Fibroblast of mammary gland (primary cell): ENCODE results near the gene LIPG.
A peak's percentile ranks its signal among the peaks of the same experiment; 100 is the strongest.
"Not testable (repeated sequence)": the region's sequence is repeated elsewhere in the genome, so short reads cannot be mapped to it uniquely, and the experiment has no call there.

Experiments
- DNase-seq: peaks from one replicate; pipeline ENCODE4 v3.0.0-alpha.2; 2010; ENCODE audit warnings: low read depth
- H3K4me3 ChIP-seq: 2 replicates; pipeline ENCODE4 v1.5.1; 2011; ENCODE audit warnings: low read depth, mild to moderate bottlenecking, low read length, moderate library complexity; ENCODE audit not compliant: control insufficient read depth
- TF ChIP-seq, protein P1 (sequence below): conservative IDR thresholded peaks from 2 replicates; pipeline ENCODE4 v1.5.1; 2011; ENCODE audit warnings: low read depth, low read length, inconsistent platforms; ENCODE audit not compliant: control insufficient read depth, insufficient read depth

Gene LIPG

DNA sequence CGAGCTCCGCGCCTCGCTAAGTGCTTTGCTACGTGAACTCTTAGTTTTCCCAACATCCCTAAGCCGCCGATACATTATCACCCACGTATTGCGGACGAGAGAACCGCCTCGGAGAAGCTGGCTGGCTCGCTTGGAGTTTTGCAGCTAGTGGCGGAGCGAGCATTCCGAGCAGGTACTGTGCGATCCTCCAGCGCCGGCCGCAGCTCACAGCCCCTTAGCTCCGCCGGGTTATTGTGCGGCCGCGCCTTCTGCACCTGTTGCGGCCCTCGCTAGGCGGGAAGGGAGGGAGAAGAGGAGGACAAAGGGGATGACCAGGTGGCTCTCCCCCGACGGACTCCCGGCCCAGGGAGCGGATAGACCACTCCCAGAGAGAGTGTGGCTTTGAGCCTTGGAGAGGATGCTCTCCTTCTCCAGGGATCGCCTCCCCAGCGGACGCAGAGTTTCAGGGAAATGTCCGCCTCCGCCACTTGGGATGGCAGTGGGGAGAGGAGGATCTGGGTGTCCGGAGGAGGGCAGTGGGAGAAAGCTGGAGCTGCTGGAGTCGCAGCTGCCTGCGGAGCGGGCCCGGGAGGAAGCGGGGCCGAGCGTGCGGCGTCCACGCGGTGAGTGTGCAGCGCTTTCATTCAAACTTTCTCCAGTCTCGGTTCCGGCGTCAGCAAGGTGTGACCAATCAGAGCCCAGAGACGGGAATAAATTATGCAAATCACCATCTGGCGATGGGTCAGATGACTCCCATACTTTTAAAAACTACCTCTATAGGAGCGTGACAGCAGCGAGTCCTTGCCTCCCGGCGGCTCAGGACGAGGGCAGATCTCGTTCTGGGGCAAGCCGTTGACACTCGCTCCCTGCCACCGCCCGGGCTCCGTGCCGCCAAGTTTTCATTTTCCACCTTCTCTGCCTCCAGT is at the start of gene LIPG:
Gene LIPG (plus strand): TSS at position 769 of the 905 bp plus-strand sequence. CDS start 252 bp downstream, outside the sequence.
- DNase-seq: peak; percentile 74
- peak within 1 kb of the TSS; percentile 55 for H3K4me3 ChIP-seq
- TF ChIP-seq, protein P1, sequence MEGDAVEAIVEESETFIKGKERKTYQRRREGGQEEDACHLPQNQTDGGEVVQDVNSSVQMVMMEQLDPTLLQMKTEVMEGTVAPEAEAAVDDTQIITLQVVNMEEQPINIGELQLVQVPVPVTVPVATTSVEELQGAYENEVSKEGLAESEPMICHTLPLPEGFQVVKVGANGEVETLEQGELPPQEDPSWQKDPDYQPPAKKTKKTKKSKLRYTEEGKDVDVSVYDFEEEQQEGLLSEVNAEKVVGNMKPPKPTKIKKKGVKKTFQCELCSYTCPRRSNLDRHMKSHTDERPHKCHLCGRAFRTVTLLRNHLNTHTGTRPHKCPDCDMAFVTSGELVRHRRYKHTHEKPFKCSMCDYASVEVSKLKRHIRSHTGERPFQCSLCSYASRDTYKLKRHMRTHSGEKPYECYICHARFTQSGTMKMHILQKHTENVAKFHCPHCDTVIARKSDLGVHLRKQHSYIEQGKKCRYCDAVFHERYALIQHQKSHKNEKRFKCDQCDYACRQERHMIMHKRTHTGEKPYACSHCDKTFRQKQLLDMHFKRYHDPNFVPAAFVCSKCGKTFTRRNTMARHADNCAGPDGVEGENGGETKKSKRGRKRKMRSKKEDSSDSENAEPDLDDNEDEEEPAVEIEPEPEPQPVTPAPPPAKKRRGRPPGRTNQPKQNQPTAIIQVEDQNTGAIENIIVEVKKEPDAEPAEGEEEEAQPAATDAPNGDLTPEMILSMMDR: no peak

DNA sequence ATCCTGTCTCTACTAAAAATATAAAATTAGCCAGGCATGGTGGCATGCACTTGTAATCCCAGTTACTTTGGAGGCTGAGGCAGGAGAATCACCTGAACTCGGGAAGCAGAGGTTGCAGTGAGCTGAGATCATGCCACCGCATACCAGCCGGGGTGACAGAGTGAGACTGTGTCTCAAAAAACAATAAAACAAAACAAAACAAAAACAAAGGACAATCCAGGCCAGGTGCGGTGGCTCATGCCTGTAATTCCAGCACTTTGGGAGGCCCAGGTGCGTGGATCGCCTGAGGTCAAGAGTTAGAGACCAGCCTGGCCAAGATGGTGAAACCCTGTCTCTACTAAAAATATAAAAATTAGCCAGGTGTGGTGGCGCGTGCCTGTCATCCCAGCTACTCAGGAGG is 49.0 kb upstream of the LIPG start:
- not testable (repeated sequence) for DNase-seq, H3K4me3 ChIP-seq

DNA sequence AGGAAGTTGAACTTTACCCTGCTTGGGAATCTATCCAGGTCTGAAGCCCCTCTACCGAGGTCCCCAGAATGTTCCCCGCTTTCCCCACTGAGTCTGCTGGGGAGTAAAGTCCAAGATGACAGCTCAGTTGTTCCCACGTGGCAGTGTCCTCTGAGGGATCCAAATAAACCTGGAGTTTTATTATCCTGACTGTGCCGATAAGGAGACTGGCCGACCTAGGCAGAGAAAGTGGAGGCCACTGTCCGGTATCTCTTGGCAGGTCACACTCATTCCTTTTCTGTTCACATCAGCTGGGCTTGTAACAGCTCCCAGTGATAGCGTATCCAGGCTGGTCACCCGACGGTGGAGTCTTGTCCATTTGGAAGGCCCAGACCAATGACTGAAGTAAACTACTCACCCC is 47.3 kb upstream of the LIPG start:
- no peak for DNase-seq
- TF ChIP-seq, protein P1: no peak
- no peak overlapping the region for H3K4me3 ChIP-seq

DNA sequence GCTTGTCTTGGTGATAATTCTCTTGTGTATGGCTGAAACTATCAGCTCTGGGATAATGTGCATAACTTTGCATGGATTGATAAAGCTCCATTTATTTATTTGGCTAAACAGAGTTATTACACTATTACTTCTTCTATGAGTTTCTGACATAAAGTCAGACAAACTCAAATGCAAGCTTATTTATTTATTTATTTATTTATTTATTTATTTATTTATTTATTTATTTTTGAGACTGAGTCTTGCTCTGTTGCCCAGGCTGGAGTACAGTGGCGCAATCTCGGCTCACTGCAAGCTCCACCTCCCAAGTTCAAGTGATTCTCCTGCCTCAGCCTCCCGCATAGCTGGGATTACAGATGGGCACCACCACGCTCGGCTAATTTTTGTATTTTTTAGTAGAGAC is 46.9 kb upstream of the LIPG start:
- DNase-seq, H3K4me3 ChIP-seq: not testable (repeated sequence)

DNA sequence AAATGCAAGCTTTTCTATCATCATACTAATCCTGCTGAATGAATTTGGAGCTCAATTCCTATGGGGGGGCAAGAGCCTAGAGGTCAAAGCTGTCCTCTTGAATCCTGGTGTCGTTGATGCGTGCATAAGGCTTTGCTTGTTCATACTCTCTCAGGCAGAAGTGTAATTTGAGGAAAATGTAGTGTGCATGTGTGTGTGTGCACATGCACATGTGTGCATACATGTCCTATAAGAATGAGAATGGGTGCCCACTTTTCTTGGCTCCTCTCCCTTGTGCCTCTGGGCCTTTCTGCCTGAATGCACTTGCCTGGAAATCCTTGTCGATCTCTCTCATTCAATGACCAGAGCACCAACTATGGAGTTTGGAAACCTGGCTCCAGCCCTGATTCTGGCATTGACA is 46.3 kb upstream of the LIPG start:
- TF ChIP-seq, protein P1: no peak
- no peak overlapping the region for H3K4me3 ChIP-seq
- DNase-seq: no peak

DNA sequence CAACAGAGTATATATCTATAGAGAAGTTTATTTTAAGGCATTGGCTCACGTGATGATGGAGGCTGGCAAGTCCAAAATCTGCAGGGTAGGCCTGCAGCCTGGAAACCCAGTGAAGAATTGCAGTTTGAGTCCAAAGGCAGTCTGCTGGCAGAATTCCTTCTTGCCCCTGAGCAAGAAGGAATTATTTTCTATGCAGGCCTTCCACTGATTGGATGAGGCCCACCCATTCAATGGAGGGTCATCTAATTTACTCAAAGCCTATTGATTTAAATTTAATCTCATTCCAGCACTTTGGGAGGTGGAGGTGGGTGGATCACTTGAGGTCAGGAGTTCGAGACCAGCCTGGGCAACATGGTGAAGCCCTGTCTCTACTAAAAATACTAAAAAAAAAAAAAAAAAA is 44.4 kb upstream of the LIPG start:
- H3K4me3 ChIP-seq: no peak overlapping the region
- TF ChIP-seq, protein P1: no peak
- no peak for DNase-seq

DNA sequence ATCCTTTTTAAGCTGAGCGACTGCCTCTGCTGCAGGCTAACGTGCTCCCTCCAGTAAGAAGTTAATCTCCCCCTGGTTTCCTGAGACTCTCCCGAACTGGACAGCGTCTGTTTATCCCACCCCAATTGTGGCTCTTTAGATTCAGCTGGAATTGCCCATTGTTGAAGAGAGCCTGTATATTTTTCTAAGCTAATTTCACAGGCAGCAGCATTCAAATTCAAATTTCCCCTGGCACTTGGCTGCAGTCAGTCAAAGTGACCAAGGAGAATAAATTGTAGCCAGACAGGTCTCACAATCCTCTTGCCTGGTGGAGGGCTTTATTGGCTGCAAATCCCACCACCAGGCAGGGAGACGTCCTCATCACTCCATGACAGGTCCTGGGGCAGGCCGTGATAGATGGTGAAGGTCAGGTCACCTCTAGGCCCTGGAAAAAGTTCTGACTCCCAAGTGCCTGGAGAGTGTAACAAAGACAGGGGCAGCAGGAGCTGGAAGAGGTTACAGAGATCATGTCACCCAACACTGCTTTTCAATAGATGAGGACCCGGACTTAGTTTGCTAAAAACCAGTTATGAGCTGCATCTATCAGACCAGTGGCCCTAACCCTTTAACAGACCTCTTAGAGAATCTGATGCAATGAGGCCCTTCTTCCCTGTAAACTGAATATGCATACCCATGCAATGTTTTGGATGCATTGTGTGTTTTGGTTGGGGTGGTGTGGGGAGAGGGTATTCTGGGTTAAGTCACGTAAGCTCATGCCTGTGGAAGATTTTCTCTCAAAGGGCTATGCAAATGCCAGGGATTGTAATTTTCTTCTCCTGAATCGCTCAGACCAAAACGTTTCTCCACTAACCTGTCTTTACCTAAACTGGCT is 42.5 kb upstream of the LIPG start:
- no peak for DNase-seq
- no peak overlapping the region for H3K4me3 ChIP-seq
- TF ChIP-seq, protein P1: no peak
